NCI-H2029 treated with DMSO at 0.1 percent for 48 hours (cell line): ENCODE data around the gene CCDC3.
A peak's percentile ranks its signal among the peaks of the same experiment; 100 is the strongest.
"Not testable (repeated sequence)": the region's sequence is repeated elsewhere in the genome, so short reads cannot be mapped to it uniquely, and the experiment has no call there.

Source experiments
- DNase-seq: peaks from one replicate; lab custom pipeline; 2025; lab: John Stamatoyannopoulos, UW

CCDC3 gene

GRCh38 chr10:12999849-13000248 is 1.7 kb downstream of the CCDC3 start:
- DNase-seq: no peak

DNA sequence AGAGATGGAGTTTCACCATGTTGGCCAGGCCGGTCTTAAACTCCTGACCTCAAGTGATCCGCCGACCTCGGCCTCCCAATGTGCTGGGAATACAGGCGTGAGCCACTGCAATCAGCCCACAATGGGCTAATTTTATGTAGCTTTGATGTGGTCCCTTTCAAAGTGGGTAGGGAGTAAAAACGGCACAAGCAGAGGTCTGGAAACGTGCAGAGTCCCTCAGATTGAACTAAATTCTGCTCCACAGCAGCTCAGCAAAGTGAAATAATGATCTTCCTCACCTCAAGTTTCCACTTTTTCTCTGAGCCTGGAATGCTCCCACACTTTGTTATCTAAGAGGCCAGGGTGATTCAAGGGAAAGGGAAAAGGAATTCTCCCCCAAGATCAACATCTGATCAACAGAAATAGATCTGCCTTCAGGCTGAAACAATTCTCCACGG is 6.1 kb downstream of the CCDC3 start:
- no peak for DNase-seq

DNA sequence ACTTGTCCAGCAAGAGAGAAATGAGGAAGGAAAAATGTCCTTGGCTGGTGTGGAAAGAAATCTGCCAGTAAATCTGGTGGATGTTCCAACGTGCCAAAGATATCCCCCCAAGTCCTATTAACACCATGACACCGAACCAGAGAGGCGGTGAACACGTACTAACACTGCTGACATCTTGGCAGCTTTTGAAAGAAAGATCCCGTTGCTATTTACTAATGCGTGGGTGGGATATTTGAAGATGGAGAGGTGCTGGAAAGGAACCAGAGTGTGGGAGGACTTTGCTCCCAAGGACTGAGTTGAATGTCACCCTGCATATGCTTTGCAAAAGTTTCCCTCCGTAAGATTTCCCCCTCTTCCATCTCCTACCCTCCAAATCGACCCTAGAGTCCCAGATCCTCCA is 7.9 kb downstream of the CCDC3 start:
- no peak for DNase-seq

GRCh38 chr10:12985347-12985746 is 16.2 kb downstream of the CCDC3 start:
- no peak for DNase-seq

GRCh38 chr10:12984165-12984747 is 17.3 kb downstream of the CCDC3 start:
- no peak for DNase-seq

- DNase-seq: not testable (repeated sequence)
These were observed 17.9 kb downstream of the CCDC3 start for GRCh38 chr10:12983568-12983967.

GRCh38 chr10:12981570-12981969 is 19.9 kb downstream of the CCDC3 start:
- no peak for DNase-seq

DNA sequence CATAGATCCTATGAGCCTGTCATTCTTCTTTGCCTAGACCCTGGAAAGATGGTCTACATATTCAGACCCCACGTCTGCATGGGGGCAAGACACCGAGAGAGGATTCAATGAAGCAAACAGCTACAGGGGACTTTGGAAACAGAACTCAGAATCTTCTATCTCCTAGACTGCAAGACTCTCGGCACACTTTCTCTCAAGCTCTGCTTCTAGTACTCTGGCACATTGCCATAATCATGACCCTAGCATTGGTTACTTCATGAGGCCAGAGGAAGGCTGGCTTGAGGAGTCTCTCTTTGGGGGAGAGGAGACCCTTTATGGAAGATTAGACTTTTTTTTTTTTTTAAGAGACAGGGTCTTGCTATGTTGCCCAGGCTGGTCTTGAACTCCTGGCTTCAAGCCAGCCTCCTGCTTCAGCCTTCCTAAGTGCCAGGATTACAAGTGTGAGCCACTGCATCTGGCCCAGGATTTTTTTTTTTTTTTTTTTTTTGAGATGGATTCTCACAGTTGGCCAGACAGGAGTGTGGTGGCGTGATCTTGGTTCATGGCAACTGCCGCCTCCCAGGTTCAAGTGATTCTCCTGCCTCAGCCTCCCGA is 20.7 kb downstream of the CCDC3 start:
- peak; percentile 2 for DNase-seq

DNA sequence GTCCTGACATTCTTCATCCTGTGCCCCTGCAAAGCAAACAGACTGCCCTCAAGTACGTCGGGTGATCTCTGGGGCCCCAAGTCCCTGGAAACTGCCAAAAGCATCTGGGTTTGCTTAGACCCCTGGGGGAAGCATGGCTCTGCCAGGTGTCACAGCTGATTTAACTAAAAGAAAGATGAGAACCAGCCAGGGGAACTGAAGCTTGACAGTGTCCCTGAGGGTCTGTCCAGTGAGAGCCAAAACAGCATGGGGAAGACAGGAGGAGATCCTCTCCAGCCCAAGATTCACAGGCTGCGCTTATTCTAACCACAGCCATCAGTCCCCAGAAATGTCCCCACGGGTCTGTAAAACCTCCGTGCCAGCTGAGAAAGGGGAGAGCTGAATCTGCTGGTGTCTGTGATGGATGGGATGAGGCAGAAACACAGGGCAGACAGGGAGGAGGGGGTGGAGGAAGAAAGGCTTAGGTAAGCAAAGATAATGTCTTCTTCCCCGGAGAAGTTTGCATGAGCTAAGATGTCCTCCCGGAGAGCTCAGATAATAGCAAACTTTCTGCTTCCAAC is 21.3 kb downstream of the CCDC3 start:
- DNase-seq: no peak

GRCh38 chr10:12978891-12979290 is 22.6 kb downstream of the CCDC3 start:
- no peak for DNase-seq

- DNase-seq: no peak
These were observed 25.6 kb downstream of the CCDC3 start for GRCh38 chr10:12975906-12976305.

- DNase-seq: no peak
These were observed 26.2 kb downstream of the CCDC3 start for GRCh38 chr10:12975266-12975665.

DNA sequence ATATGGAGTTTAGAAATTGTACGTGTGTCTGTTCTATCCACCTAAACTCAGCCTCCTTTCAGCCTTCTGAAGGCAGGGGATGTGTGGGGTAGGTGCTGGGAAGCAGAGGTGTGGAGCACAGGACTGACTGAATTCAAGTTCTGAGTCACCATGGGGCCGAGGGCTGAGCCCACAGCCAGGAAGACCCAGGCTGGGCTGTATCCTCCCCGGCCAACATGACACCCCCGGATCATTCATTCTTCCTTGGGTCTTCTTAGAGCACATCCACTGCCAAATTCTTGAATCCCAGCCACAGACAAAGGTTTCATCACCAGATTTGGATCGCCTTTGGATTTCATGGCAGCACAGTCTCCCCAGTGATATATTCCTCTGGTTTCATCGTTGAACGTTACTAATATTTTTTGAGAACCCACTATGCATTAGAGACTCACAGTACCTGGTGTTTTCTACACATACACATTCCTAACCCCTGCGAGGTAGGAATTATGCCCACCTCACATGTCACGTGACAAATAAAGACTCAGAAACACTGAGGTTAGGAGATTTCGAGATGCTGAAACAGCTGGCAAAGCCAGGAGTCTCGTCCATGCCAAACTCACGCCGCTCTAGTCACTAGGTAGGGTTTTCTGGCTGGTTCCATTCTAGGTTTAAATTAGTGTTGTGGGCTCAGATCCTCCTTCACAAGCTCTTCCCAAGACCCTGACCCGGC is 26.9 kb downstream of the CCDC3 start:
- DNase-seq: no peak

DNA sequence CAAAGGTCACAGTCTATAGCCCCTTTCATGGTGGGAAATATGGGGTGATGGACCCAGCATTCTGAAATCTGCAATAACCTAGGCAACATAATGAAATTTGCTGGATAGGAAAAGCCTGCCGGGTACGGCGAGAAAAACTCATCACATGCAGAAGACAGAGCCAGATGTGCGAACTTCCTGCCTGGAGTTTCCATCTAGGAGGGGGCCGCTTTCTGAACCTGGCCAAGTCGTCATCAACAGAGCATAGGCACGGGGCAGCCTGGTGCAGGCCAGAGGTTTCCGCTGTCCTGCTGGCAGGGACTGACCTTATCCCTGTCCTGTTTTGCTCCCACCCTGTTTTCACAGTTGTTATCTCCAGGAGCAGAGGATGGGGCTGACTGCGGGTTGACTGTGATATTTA is 27.4 kb downstream of the CCDC3 start:
- DNase-seq: no peak

DNA sequence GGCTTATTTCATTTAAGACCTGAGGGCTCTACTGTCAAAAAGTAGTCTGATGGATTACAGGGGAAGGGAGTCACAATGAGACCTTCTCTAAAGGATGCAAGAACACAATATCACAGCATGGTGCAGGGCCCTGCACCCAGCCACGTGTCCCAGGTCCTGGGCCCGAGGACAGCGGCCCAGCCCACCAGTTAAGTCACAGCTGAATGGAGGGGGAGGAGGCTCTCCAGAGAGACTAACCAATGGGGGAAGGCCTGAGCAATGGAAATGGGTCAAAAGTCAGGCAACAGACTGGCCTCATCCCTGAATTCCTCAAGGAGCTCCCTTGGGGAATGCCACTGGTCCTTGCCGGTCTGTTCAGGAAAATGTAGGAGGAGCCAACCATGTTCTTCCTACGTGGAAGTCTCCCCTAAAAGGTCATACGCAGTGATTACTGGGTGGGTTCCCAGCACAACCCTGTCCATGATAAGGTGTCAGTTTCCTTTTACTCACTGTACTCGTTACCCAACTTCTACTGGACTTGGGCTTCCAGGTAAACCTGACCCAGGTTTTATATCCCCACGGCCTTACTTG is 28.3 kb downstream of the CCDC3 start:
- no peak for DNase-seq

- no peak for DNase-seq
These were observed 29.4 kb downstream of the CCDC3 start for GRCh38 chr10:12972146-12972545.

DNA sequence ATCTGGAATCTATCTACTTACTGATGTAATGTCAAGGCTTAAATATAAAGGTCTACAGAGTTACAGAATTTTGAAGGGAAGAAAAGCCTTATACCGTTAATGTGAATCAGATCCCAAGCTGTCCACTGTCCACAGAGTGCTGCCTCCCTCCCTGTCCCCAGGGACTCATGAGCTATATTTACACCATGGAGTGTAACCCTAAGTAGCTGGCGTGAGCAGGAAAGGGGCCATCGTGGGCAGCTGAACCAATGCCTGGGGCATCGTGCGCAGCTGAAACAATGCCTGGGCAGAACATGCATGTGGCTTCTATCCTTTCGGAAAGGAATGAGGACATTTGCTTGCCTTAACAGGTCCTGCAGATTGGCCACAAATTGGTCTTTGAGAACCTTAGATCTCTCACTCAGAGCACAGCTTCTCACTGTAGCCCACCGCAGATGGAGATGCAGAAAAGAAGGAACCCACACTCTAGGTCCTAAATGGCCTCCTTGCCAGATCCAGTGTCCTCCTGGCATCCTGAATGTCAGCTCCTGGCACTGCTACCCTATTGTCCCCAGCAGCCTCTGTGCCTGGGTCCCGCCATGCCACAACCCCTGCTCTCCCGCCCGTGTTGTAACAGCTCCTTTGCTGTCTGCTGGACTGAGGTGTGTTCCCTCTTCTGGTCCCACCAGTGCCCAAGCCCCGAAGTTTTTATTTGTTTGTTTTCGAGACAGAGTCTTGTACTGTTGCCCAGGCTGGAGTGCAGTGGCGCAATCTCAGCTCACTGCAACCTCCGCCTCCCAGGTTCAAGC is 30.3 kb downstream of the CCDC3 start:
- DNase-seq: no peak

DNA sequence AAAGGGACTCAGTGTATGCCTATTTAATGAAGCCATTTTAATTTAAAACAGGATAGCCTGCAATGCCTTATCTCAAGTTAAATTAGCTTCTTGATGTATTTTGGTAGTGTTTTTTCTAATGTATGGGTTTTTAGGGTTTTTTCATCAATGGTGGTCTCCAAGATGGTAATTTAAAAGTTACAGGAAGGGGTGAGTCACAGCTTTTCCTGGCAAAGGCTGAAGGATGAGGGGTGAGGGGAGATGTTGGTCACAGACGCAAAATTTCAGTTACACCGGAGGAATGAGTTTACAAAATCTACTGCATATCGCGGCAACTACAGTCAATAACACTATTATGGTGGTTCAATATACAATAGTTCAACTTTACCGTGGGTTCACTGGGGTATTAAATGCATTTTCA is 31.6 kb downstream of the CCDC3 start:
- no peak for DNase-seq

DNA sequence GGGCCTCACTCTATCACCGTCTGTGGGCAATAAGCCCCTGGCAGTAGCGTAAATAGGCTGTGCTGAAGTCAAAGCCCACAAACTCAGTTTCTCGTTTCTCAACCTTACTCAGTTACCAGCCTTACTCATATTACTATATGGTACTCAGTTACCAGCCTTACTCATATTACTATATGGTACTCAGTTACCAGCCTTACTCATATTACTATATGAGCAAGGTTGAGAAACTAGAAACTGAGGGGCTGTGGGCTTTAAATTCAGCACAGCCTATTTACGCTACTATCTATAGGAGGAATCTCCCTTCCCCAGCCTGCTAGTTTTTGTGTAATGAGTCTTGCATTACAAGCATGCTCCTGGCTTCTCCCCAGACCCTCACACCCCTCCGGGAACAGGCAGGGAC is 35.4 kb downstream of the CCDC3 start:
- no peak for DNase-seq

DNA sequence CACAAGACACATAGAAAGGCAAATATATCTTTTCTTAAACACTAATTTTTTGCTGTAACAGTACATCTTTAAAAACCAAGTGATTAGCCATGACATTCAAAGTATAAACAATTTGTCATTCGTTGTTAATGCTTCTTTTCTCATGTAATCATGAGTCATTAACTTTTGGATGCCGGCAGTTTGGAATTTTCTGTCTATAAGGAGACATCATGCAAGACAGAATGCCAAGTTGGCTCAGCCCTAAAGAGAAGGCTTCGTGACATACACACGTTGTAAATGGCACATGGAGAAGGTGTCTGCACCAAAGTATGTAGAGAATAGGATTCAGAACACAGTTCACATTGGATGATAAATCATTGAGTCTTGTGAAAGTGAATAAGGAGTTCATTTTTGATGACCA is 35.9 kb downstream of the CCDC3 start:
- no peak for DNase-seq

DNA sequence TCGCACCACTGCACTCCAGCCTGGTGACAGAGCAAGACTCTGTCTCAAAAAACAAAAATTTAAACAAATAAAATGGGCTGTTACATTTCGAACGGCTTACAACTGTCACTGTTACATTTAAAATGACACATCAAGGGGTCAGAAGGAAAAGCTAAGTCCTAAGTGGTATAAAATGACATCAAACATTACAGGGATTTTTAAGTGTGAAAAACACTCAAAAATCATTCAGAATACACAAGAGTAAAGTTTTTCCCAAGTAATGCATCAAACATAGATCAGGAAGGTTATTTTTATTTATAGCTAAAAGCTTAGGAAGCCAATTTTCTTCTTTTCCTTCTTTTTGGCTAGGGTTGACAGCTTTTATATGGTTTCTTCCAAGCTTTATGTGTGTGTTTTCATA is 39.0 kb downstream of the CCDC3 start:
- no peak for DNase-seq
